Mucosa of descending colon (tissue), 3 donors: ENCODE results near the gene TMEM63A. TPM values are rescaled to one million over a fixed set of nuclear protein-coding genes. Genes with fewer than 3 reads are reported as not detected.

Experiments used
- ATAC-seq: fragments of 200-7000 bp; cut with Tn5 transposase; one replicate; pipeline ENCODE4 v1.9.1; 2020; ENCODE audit warnings: mild to moderate bottlenecking, moderate library complexity
- DNase-seq, 3 donors: peaks; one replicate each; pipeline ENCODE4 v3.0.0-alpha.2; 2020
- H3K36me3 ChIP-seq: fragments of 200-600 bp; one replicate; pipeline ENCODE4 v1.8.0; 2021; ENCODE audit warnings: low read depth, mild to moderate bottlenecking
- H3K4me1 ChIP-seq: fragments of 200-600 bp; one replicate; pipeline ENCODE4 v1.8.0; 2021; ENCODE audit warnings: low read depth, mild to moderate bottlenecking
- H3K4me3 ChIP-seq: fragments of 200-600 bp; one replicate; pipeline ENCODE4 v1.8.0; 2021; ENCODE audit warnings: mild to moderate bottlenecking
- H3K9me3 ChIP-seq: fragments of 200-600 bp; one replicate; pipeline ENCODE4 v1.8.0; 2021; ENCODE audit warnings: mild to moderate bottlenecking
- CTCF ChIP-seq: fragments of 200-600 bp; IDR thresholded peaks from one replicate; pipeline ENCODE4 v1.8.0; 2022; ENCODE audit warnings: antibody characterized with exemption, mild to moderate bottlenecking
- intact Hi-C, 2 donors: fragments of 100-400 bp; cut with DNase I in 1 of 2; cut with micrococcal nuclease in 1 of 2; formaldehyde crosslinking; loops; one replicate each; pipeline versions ENCODE4 v1.11.0 to v1.11.1; 2022; cut with DNase I, micrococcal nuclease
- total RNA-seq, 3 donors: library from RNA; stranded (reverse); fragmentation: NEBNext Ultra II Directional in 2 of 3; extraction: Animal tissue kit (Norgen Biotek cat#: 25700) in 2 of 3; gene quantifications; one replicate each; pipeline versions ENCODE4 v1.2.1 to v1.2.4, GENCODE V29; 2021 to 2023
- donor health status: DM: no; HTN: no; CAD: no; lungs with moderate emphysema.
- donor health status: DM: no; HTN: no; CAD: no.
- donor health status: DM: no; HTN: yes; CAD: no.

The TMEM63A gene
- total RNA-seq, 3 donors from 2014 or later: 115 to 192 (median 147) TPM

- Histone ChIP-seq H3K4me3 (no peak overlapping the region), H3K9me3 (no peaks in the 10 kb centered on the region), H3K36me3 (no peaks in the 10 kb centered on the region), H3K4me1 (peaks cover 8% of the 10 kb centered on the region)
- ATAC-seq (no peak), DNase-seq (no peak)
- intact Hi-C loops: loop anchor here in 1 of 2 donors (10.0 kb wide), 1 partner anchor 443 kb away; no protein-coding TSS in a partner anchor
- TF ChIP-seq CTCF: no peak
Measured at GRCh38 chr1:225918280-225918679, 36.1 kb upstream of the TMEM63A start.

- peaks cover under 1% of the 10 kb centered on the region for H3K4me1 ChIP-seq
- no peak for ATAC-seq
- H3K36me3 ChIP-seq: no peaks in the 10 kb centered on the region
- DNase-seq: no peak
- H3K9me3 ChIP-seq: no peaks in the 10 kb centered on the region
- intact Hi-C loops: loop anchor here in 1 of 2 donors (10.0 kb wide), 1 partner anchor 443 kb away; no protein-coding TSS in a partner anchor
- no peak overlapping the region for H3K4me3 ChIP-seq
- TF ChIP-seq CTCF: no peak
Measured at GRCh38 chr1:225917536-225917935, 35.4 kb upstream of the TMEM63A start.

- TF ChIP-seq CTCF: no peak
- Histone ChIP-seq H3K4me3 (no peak overlapping the region), H3K9me3 (no peaks in the 10 kb centered on the region), H3K4me1 (no peaks in the 10 kb centered on the region), H3K36me3 (no peaks in the 10 kb centered on the region)
- ATAC-seq (no peak), DNase-seq (no peak)
- intact Hi-C loops: loop anchor here in 1 of 2 donors (10.0 kb wide), 1 partner anchor 442 kb away; no protein-coding TSS in a partner anchor
Measured at GRCh38 chr1:225917101-225917500, 34.9 kb upstream of the TMEM63A start.

GRCh38 chr1:225915538-225915991 lies 33.4 kb upstream of the TMEM63A start:
- intact Hi-C loops: loop anchor here in 1 of 2 donors (10.0 kb wide), 1 partner anchor 441 kb away; no protein-coding TSS in a partner anchor
- no peaks in the 10 kb centered on the region for H3K9me3 ChIP-seq
- peaks cover 5% of the 10 kb centered on the region for H3K4me1 ChIP-seq
- H3K36me3 ChIP-seq: no peaks in the 10 kb centered on the region
- no peak for TF ChIP-seq CTCF
- no peak for DNase-seq
- no peak for ATAC-seq
- no peak overlapping the region for H3K4me3 ChIP-seq

- H3K9me3 ChIP-seq: no peaks in the 10 kb centered on the region
- ATAC-seq: no peak
- intact Hi-C loops: loop anchor here in 1 of 2 donors (10.0 kb wide), 1 partner anchor 440 kb away; no protein-coding TSS in a partner anchor
- peaks cover 12% of the 10 kb centered on the region for H3K4me1 ChIP-seq
- TF ChIP-seq CTCF: no peak
- no peak for DNase-seq
- no peaks in the 10 kb centered on the region for H3K36me3 ChIP-seq
- H3K4me3 ChIP-seq: no peak overlapping the region
Measured at GRCh38 chr1:225914947-225915346, 32.8 kb upstream of the TMEM63A start.
